MM.1S (cell line): ENCODE results near the gene CAMK2G.

Experiments
- DNase-seq: peaks from one replicate; pipeline ENCODE4 v3.0.0-alpha.2; 2015
- H2AFZ ChIP-seq: fragments of 300-600 bp; sonication (generic); 2 replicates; pipeline ENCODE4 v1.6.0; 2016; ENCODE audit warnings: antibody characterized with exemption, low read length
- H3F3A ChIP-seq: fragments of 300-600 bp; sonication (generic); 2 replicates; pipeline ENCODE4 v1.6.1; 2016; ENCODE audit warnings: mild to moderate bottlenecking, antibody characterized with exemption, low read length, moderate library complexity, mixed read lengths; ENCODE audit not compliant: insufficient read depth
- H3K27ac ChIP-seq: fragments of 300-600 bp; sonication (generic); 2 replicates; pipeline ENCODE4 v1.5.1; 2016; ENCODE audit warnings: mild to moderate bottlenecking, low read length
- H3K27me3 ChIP-seq: fragments of 300-600 bp; sonication (generic); replicated peaks from 2 replicates; pipeline ENCODE4 v1.6.0; 2016; ENCODE audit warnings: low read length; ENCODE audit not compliant: insufficient read depth
- H3K36me3 ChIP-seq: fragments of 300-600 bp; sonication (generic); replicated peaks from 2 replicates; pipeline ENCODE4 v1.6.1; 2016; ENCODE audit warnings: mild to moderate bottlenecking, low read length, mixed read lengths; ENCODE audit not compliant: insufficient read depth
- H3K4me1 ChIP-seq: fragments of 300-600 bp; sonication (generic); 2 replicates; pipeline ENCODE4 v1.6.1; 2016; ENCODE audit warnings: low read length, mixed read lengths
- H3K4me2 ChIP-seq: fragments of 300-600 bp; sonication (generic); 2 replicates; pipeline ENCODE4 v1.6.0; 2016; ENCODE audit warnings: low read depth, low read length
- H3K4me3 ChIP-seq: fragments of 300-600 bp; sonication (generic); 2 replicates; pipeline ENCODE4 v1.5.1; 2016; ENCODE audit warnings: low read length, mixed read lengths
- H3K79me2 ChIP-seq: fragments of 300-600 bp; sonication (generic); 2 replicates; pipeline ENCODE4 v1.6.1; 2016; ENCODE audit warnings: mixed run types, low read length, mixed read lengths
- H3K9ac ChIP-seq: fragments of 300-600 bp; sonication (generic); 2 replicates; pipeline ENCODE4 v1.6.1; 2016; ENCODE audit warnings: low read length, mixed read lengths
- H3K9me2 ChIP-seq: fragments of 300-600 bp; sonication (generic); replicated peaks from 2 replicates; pipeline ENCODE4 v1.6.1; 2016; ENCODE audit warnings: mild to moderate bottlenecking, low read length, mixed read lengths; ENCODE audit not compliant: insufficient read depth
- H3K9me3 ChIP-seq: fragments of 300-600 bp; sonication (generic); replicated peaks from 2 replicates; pipeline ENCODE4 v1.6.1; 2016; ENCODE audit warnings: mild to moderate bottlenecking, low read length, mixed read lengths; ENCODE audit not compliant: insufficient read depth
- H4K20me1 ChIP-seq: fragments of 300-600 bp; sonication (generic); 2 replicates; pipeline ENCODE4 v1.6.1; 2016; ENCODE audit warnings: mild to moderate bottlenecking, low read length, moderate library complexity, mixed read lengths; ENCODE audit not compliant: insufficient read depth
- CTCF ChIP-seq: fragments of 300-600 bp; sonication (generic); IDR thresholded peaks from 2 replicates; pipeline ENCODE4 v1.5.1; 2016; ENCODE audit warnings: antibody characterized with exemption, low read length, mixed read lengths
- EZH2 ChIP-seq: fragments of 300-600 bp; sonication (generic); optimal IDR thresholded peaks from 2 replicates; pipeline ENCODE3; 2017; ENCODE audit warnings: low read depth, mild to moderate bottlenecking, antibody characterized with exemption, low read length, mixed read lengths
- EZH2phosphoT487 ChIP-seq: fragments of 300-600 bp; sonication (generic); IDR thresholded peaks from 2 replicates; pipeline ENCODE4 v1.6.1; 2018; ENCODE audit warnings: antibody characterized with exemption, low read length

Gene CAMK2G

GRCh38 chr10:73866621-73867020 lies 7.7 kb downstream of the CAMK2G start:
- no peaks in the 10 kb centered on the region for H3K9me3 ChIP-seq
- no peak overlapping the region for H3K4me3 ChIP-seq
- peaks cover 13% of the 10 kb centered on the region; the same call in 1 of the 2 replicates for H3F3A ChIP-seq
- H3K9ac ChIP-seq = no peak overlapping the region
- TF ChIP-seq CTCF (no peak), EZH2phosphoT487 (no peak), EZH2 (no peak)
- no peaks in the 10 kb centered on the region for H3K27me3 ChIP-seq
- DNase-seq = no peak
- peaks cover 21% of the 10 kb centered on the region for H3K4me1 ChIP-seq
- peak overlapping the region; percentile 64; the same call in 1 of the 2 replicates for H3K4me2 ChIP-seq
- H3K79me2 ChIP-seq = peaks cover 49% of the 10 kb centered on the region
- peak overlapping the region; percentile 40; the same call in 1 of the 2 replicates for H3K27ac ChIP-seq
- H2AFZ ChIP-seq = no peak overlapping the region
- no peaks in the 10 kb centered on the region for H3K36me3 ChIP-seq
- H4K20me1 ChIP-seq = no peaks in the 10 kb centered on the region
- no peaks in the 10 kb centered on the region for H3K9me2 ChIP-seq

- TF ChIP-seq CTCF = no peak
- no peak for TF ChIP-seq EZH2
- no peak for TF ChIP-seq EZH2phosphoT487
- peaks cover 44% of the 10 kb centered on the region for H3K79me2 ChIP-seq
- H3K27ac ChIP-seq = peak overlapping the region; percentile 40; the same call in 1 of the 2 replicates
- peaks cover 13% of the 10 kb centered on the region; the same call in 1 of the 2 replicates for H3F3A ChIP-seq
- peak; percentile 52 for DNase-seq
- H3K9ac ChIP-seq = peak overlapping the region; percentile 16; the same call in 1 of the 2 replicates
- peak overlapping the region; percentile 68 for H2AFZ ChIP-seq
- no peaks in the 10 kb centered on the region for H3K36me3 ChIP-seq
- H3K4me3 ChIP-seq = peak overlapping the region; percentile 22; the same call in 1 of the 2 replicates
- H4K20me1 ChIP-seq = no peaks in the 10 kb centered on the region
- H3K9me3 ChIP-seq = no peaks in the 10 kb centered on the region
- H3K4me2 ChIP-seq = peak overlapping the region; percentile 64
- no peaks in the 10 kb centered on the region for H3K9me2 ChIP-seq
- no peaks in the 10 kb centered on the region for H3K27me3 ChIP-seq
- H3K4me1 ChIP-seq = peaks cover 21% of the 10 kb centered on the region
Observed at GRCh38 chr10:73865459-73866442, 8.6 kb downstream of the CAMK2G start.

- peaks cover 37% of the 10 kb centered on the region for H3K79me2 ChIP-seq
- H3K4me2 ChIP-seq = peak overlapping the region; percentile 64
- peak overlapping the region; percentile 40; the same call in 1 of the 2 replicates for H3K27ac ChIP-seq
- H3K27me3 ChIP-seq = no peaks in the 10 kb centered on the region
- peak overlapping the region; percentile 16; the same call in 1 of the 2 replicates for H3K9ac ChIP-seq
- no peaks in the 10 kb centered on the region for H3K36me3 ChIP-seq
- no peak for TF ChIP-seq EZH2phosphoT487
- peak overlapping the region; percentile 22; the same call in 1 of the 2 replicates for H3K4me3 ChIP-seq
- peak overlapping the region; percentile 68 for H2AFZ ChIP-seq
- H3F3A ChIP-seq = peaks cover 13% of the 10 kb centered on the region; the same call in 1 of the 2 replicates
- H3K4me1 ChIP-seq = peaks cover 21% of the 10 kb centered on the region
- H4K20me1 ChIP-seq = no peaks in the 10 kb centered on the region
- no peaks in the 10 kb centered on the region for H3K9me3 ChIP-seq
- no peak for DNase-seq
- H3K9me2 ChIP-seq = no peaks in the 10 kb centered on the region
Observed at GRCh38 chr10:73865107-73865458, 9.3 kb downstream of the CAMK2G start.
